ENCODE measurements around the gene USP20.

DNA sequence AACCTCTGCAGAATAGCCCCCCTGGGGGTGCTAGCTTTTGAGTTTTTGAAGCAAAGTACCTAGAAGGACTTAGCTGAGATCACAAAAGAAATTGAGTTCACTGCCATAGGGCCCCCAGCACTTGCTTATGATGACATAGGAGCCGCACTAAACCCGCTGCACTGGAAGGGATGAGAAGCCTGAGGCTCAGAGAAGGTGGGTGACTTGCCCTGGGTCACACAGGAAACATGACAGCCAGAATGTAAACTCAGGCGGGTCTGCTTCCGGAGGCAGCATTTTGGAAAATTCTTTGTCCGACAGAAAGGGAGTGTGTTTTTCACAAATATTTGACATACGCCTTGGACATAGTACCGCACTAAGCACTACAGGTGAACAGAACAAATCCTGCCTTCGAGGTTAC, 40.7 kb upstream of the USP20 start:
- TF ChIP-seq POLR2A (IDR thresholded peaks at IDR 0.05; ENCODE audit: low read length) (no peak), GATA1 (IDR thresholded peaks at IDR 0.05; ENCODE audit: low read depth, low read length) (no peak)

All from erythroblast (primary cell).